ENCODE data around the gene MALT1. TPM values are rescaled to one million over a fixed set of nuclear protein-coding genes. Genes with fewer than 3 reads are reported as not detected.

Gene MALT1
- total RNA-seq, 1 experiment from 2014 or later, result 34.0 TPM

DNA sequence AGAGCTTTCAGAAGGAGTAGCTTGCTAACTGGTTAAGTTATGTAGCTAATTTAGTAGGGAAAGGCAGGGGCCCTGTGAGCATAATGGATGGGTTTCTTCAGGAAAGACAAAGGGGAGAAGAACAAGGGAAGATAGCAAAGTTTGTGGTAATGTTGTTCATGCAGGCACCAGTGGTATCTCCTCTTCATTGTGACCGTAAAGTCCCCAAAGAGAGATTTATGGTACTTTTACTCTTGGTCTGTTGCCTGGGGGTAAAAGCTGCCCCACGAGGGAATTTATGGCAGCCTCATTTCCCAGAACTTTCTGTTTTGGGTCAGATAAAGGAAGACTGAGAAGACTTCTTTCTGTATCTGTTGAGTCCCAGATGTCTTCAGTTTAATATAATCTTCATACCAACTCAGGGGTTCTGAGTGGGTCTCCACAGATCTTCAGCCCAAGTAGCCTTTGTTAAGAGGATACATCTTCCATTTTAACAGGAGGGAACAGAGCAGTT is 27.5 kb downstream of the MALT1 start:
- TF ChIP-seq CTCF (IDR thresholded peaks at IDR 0.05) (no peak), TCF7L2 (IDR thresholded peaks at IDR 0.05; ENCODE audit: low read depth, low read length) (no peak), SIN3A (IDR thresholded peaks at IDR 0.05; ENCODE audit: borderline replicate concordance, insufficient read depth, low read depth, low read length) (no peak), POLR2AphosphoS5 (IDR thresholded peaks at IDR 0.05; ENCODE audit: low read depth, low read length) (no peak)
- TF ChIP-seq, protein P1, sequence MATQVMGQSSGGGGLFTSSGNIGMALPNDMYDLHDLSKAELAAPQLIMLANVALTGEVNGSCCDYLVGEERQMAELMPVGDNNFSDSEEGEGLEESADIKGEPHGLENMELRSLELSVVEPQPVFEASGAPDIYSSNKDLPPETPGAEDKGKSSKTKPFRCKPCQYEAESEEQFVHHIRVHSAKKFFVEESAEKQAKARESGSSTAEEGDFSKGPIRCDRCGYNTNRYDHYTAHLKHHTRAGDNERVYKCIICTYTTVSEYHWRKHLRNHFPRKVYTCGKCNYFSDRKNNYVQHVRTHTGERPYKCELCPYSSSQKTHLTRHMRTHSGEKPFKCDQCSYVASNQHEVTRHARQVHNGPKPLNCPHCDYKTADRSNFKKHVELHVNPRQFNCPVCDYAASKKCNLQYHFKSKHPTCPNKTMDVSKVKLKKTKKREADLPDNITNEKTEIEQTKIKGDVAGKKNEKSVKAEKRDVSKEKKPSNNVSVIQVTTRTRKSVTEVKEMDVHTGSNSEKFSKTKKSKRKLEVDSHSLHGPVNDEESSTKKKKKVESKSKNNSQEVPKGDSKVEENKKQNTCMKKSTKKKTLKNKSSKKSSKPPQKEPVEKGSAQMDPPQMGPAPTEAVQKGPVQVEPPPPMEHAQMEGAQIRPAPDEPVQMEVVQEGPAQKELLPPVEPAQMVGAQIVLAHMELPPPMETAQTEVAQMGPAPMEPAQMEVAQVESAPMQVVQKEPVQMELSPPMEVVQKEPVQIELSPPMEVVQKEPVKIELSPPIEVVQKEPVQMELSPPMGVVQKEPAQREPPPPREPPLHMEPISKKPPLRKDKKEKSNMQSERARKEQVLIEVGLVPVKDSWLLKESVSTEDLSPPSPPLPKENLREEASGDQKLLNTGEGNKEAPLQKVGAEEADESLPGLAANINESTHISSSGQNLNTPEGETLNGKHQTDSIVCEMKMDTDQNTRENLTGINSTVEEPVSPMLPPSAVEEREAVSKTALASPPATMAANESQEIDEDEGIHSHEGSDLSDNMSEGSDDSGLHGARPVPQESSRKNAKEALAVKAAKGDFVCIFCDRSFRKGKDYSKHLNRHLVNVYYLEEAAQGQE (IDR thresholded peaks at IDR 0.05; ENCODE audit: insufficient read depth in 1 of 2, low read depth in 2 of 2, low read length in 1 of 2), result no peak
- ATAC-seq (no peak), DNase-seq (ENCODE audit: low read depth, low spot score) (no peak)
- Histone ChIP-seq H3K4me1 (ENCODE audit: control insufficient read depth, insufficient read depth, low read length) (no peaks in the 10 kb centered on the region), H3K36me3 (ENCODE audit: control insufficient read depth, insufficient read depth, low read length) (peaks cover 2% of the 10 kb centered on the region; the same call in 1 of the 2 replicates), H3K27ac (ENCODE audit: low read length) (no peak overlapping the region), H3K27me3 (ENCODE audit: control insufficient read depth, insufficient read depth, low read length) (no peaks in the 10 kb centered on the region), H3K9me3 (ENCODE audit: control insufficient read depth, insufficient read depth, low read depth, low read length) (no peaks in the 10 kb centered on the region), H3K4me3 (ENCODE audit: low read depth in 2 of 2, low read length in 2 of 2) (no peak overlapping the region)
- BruUV-seq (replicated peaks), result no TSS peak
- in situ Hi-C loops (cut with HindIII; ENCODE audit: low pct_unique_long_range_greater_than_20kb, low sequenced_read_pairs), result no loop called here
- POLR2A ChIA-PET, result no interaction called here
- CTCF ChIA-PET, result no interaction called here
- intact Hi-C loops (cut with micrococcal nuclease; ENCODE audit: unreplicated experiment), result no loop called here

GRCh38 chr18:58699551-58699950 is 28.3 kb downstream of the MALT1 start:
- Histone ChIP-seq H3K27ac (ENCODE audit: low read length) (no peak overlapping the region), H3K4me1 (ENCODE audit: control insufficient read depth, insufficient read depth, low read length) (no peaks in the 10 kb centered on the region), H3K4me3 (ENCODE audit: low read depth in 2 of 2, low read length in 2 of 2) (no peak overlapping the region), H3K9me3 (ENCODE audit: control insufficient read depth, insufficient read depth, low read depth, low read length) (no peaks in the 10 kb centered on the region), H3K27me3 (ENCODE audit: control insufficient read depth, insufficient read depth, low read length) (no peaks in the 10 kb centered on the region), H3K36me3 (ENCODE audit: control insufficient read depth, insufficient read depth, low read length) (peaks cover 2% of the 10 kb centered on the region; the same call in 1 of the 2 replicates)
- in situ Hi-C loops (cut with HindIII; ENCODE audit: low pct_unique_long_range_greater_than_20kb, low sequenced_read_pairs), result no loop called here
- no peak for TF ChIP-seq TCF7L2 (IDR thresholded peaks at IDR 0.05; ENCODE audit: low read depth, low read length)
- no peak for TF ChIP-seq SIN3A (IDR thresholded peaks at IDR 0.05; ENCODE audit: borderline replicate concordance, insufficient read depth, low read depth, low read length)
- TF ChIP-seq POLR2AphosphoS5 (IDR thresholded peaks at IDR 0.05; ENCODE audit: low read depth, low read length), result no peak
- TF ChIP-seq, protein P1 (IDR thresholded peaks at IDR 0.05; ENCODE audit: insufficient read depth in 1 of 2, low read depth in 2 of 2, low read length in 1 of 2), result no peak
- TF ChIP-seq CTCF (IDR thresholded peaks at IDR 0.05), result no peak
- DNase-seq (ENCODE audit: low read depth, low spot score), result no peak
- no TSS peak for BruUV-seq (replicated peaks)
- POLR2A ChIA-PET, result no interaction called here
- intact Hi-C loops (cut with micrococcal nuclease; ENCODE audit: unreplicated experiment), result no loop called here
- CTCF ChIA-PET, result no interaction called here
- no peak for ATAC-seq
